ENCODE data around the gene NTMT1. TPM values are rescaled to one million over a fixed set of nuclear protein-coding genes. Genes with fewer than 3 reads are reported as not detected.
A peak's percentile ranks its signal among the peaks of the same experiment; 100 is the strongest.

Gene NTMT1
- total RNA-seq, 4 donors from 2014 or later: 23.9 to 30.6 (median 27.5) TPM

DNA sequence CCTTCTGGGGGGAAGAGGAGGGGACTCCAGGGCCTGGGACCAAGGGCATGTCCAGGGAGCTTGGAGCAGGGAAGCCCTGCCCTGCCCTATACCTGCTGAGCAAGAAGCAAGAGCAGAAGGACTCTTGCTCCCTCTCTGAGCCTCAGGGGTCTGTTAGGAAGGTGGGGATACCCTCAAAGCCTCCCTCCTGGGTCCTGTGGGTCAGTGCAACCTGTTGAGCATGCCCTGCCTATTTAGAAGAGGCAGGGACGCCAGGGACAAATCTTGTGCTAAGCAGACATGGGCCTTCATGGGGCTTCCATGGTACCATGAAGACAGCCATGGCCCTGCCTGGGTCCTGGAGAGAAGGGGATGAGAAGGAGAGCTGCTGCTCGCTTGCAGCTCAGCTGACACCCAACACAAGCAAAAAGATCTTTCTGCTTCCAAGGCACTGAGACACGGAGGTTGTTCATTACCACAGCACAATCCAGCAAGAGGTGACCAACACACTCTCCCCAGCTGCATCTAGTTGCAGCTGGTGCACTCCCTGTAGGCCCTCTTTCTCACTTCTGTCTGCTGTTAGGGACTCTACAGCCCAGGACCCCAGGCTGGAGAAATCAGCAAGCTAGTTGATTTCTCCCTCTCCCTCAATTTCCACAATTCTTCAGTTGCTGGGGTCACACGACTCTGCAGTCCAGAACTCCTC lies 44.3 kb upstream of the NTMT1 start:
- no peak for DNase-seq (ENCODE audit: low spot score in 2 of 2)
- Histone ChIP-seq H3K4me3 (no peak overlapping the region), H3K36me3 (no peaks in the 10 kb centered on the region), H3K27me3 (no peaks in the 10 kb centered on the region), H3K4me1 (peaks cover 0 to 8% (median 2%) of the 10 kb centered on the region in 4 donors), H3K9me3 (no peaks in the 10 kb centered on the region), H3K27ac (no peak overlapping the region)
- 70 to 74% methylated on average over 4 of the region's 4 CpGs for WGBS, 2 donors
- no peak for TF ChIP-seq POLR2A (IDR thresholded peaks at IDR 0.05)
- no peak for TF ChIP-seq EP300 (IDR thresholded peaks at IDR 0.05)
- TF ChIP-seq, protein P1, sequence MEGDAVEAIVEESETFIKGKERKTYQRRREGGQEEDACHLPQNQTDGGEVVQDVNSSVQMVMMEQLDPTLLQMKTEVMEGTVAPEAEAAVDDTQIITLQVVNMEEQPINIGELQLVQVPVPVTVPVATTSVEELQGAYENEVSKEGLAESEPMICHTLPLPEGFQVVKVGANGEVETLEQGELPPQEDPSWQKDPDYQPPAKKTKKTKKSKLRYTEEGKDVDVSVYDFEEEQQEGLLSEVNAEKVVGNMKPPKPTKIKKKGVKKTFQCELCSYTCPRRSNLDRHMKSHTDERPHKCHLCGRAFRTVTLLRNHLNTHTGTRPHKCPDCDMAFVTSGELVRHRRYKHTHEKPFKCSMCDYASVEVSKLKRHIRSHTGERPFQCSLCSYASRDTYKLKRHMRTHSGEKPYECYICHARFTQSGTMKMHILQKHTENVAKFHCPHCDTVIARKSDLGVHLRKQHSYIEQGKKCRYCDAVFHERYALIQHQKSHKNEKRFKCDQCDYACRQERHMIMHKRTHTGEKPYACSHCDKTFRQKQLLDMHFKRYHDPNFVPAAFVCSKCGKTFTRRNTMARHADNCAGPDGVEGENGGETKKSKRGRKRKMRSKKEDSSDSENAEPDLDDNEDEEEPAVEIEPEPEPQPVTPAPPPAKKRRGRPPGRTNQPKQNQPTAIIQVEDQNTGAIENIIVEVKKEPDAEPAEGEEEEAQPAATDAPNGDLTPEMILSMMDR (IDR thresholded peaks at IDR 0.05): no peak

GRCh38 chr9:129582855-129583254 lies 43.1 kb upstream of the NTMT1 start:
- H3K9me3 ChIP-seq: no peaks in the 10 kb centered on the region
- no peak for TF ChIP-seq POLR2A (IDR thresholded peaks at IDR 0.05)
- TF ChIP-seq EP300 (IDR thresholded peaks at IDR 0.05): no peak
- TF ChIP-seq, protein P1 (IDR thresholded peaks at IDR 0.05): no peak
- no peaks in the 10 kb centered on the region for H3K36me3 ChIP-seq
- H3K27me3 ChIP-seq: no peaks in the 10 kb centered on the region
- WGBS, 2 donors: 89 to 90% methylated on average over 3 of the region's 3 CpGs
- no peak overlapping the region for H3K4me3 ChIP-seq
- no peak for DNase-seq (ENCODE audit: low spot score in 2 of 2)
- peaks cover 0 to 19% (median 2%) of the 10 kb centered on the region in 4 donors for H3K4me1 ChIP-seq
- no peak overlapping the region for H3K27ac ChIP-seq

DNA sequence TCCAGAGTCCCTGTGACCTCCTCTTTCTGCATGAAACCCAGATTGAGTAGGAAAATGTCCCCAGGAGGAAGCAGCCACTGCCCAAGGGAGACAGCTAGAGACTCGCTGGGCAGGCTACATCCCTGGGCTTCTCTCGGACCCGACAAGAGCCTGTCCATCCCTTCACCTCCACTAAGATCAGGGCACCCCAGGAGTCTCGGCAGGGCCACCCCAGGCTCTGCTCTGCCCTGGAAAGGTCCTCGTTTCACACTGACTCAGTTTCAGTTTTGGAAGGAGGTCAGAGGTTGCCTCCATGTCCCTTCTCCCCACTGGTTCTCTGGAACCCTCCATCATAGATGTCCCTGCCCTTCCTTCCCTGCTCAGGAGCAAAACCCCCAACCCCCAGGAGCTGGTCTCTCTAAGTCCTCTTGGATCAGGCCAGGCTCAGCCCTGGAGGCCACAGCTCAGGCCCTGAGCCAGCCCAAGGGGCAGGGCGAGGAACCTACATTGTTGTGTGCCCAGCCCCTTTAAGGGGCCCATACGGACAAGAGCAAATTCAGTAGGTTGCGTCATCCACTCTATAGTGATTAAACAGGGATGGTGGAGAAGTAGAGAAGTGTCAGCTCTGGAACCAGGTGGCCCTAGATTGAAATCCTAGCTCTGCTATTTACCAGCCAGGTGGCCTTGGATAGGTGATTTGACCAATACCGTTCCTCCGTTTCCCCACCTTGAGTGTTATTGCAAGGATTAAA lies 42.5 kb upstream of the NTMT1 start:
- H3K27ac ChIP-seq: no peak overlapping the region
- no peak overlapping the region for H3K4me3 ChIP-seq
- peaks cover 0 to 19% (median 2%) of the 10 kb centered on the region in 4 donors for H3K4me1 ChIP-seq
- no peaks in the 10 kb centered on the region for H3K27me3 ChIP-seq
- no peaks in the 10 kb centered on the region for H3K36me3 ChIP-seq
- TF ChIP-seq, protein P1 (IDR thresholded peaks at IDR 0.05): no peak
- TF ChIP-seq POLR2A (IDR thresholded peaks at IDR 0.05) (no peak), EP300 (IDR thresholded peaks at IDR 0.05) (no peak)
- H3K9me3 ChIP-seq: no peaks in the 10 kb centered on the region
- 69 to 82% methylated on average over 10 of the region's 10 CpGs for WGBS, 2 donors
- DNase-seq (ENCODE audit: low spot score in 2 of 2): no peak

DNA sequence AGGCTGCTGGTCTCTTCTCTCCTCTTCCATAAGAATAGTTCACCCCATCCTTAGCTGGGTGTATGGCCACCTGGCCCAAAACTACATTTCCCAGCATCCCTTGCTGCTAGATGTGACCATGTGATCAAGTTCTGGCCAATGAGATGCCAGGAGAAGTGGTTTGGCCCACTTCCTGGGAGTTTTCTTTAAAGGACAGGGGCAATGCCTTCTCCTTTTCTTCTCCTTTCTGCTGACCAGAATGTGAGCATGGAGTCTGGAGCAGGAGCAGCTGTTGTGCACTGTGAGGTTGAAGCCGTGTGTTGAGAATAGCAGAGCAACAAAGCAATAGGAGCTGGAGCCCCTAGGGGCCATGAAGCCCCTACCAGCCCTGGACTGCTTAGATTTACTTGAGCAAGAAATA lies 41.8 kb upstream of the NTMT1 start:
- WGBS, 2 donors: 62 to 80% methylated on average over 1 of the region's 1 CpG
- Histone ChIP-seq H3K4me3 (no peak overlapping the region), H3K4me1 (peaks cover 0 to 19% (median 2%) of the 10 kb centered on the region in 4 donors), H3K36me3 (no peaks in the 10 kb centered on the region), H3K9me3 (no peaks in the 10 kb centered on the region), H3K27ac (peak overlapping the region in 1 of 4 donors; percentile 19), H3K27me3 (no peaks in the 10 kb centered on the region)
- no peak for TF ChIP-seq POLR2A (IDR thresholded peaks at IDR 0.05)
- TF ChIP-seq, protein P1 (IDR thresholded peaks at IDR 0.05): no peak
- peak in 1 of 2 donors; percentile 21 for TF ChIP-seq EP300 (IDR thresholded peaks at IDR 0.05)
- peak in 1 of 2 donors; percentile 83 for DNase-seq (ENCODE audit: low spot score in 2 of 2)

DNA sequence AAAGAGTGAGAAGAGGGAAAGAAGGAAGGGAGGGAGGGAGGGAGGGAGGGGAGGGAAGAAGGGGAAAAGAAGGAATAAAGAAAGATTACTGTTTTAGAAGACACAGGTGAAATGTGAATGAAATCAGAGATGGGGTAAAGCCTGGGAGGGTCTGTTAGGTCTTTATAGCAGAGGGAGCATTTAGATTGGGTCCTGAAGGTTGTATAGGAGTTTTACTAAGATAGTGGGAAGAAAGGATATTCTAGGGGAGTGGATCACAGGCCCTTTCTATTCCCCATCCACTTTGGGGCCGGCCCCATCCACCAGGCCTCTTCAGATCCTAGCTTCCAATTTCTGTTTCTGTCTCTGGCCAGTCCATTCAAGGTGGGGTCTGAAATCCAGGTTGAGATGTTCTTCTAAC lies 40.6 kb upstream of the NTMT1 start:
- no peak overlapping the region for H3K27ac ChIP-seq
- 94 to 96% methylated on average over 1 of the region's 1 CpG for WGBS, 2 donors
- no peaks in the 10 kb centered on the region for H3K9me3 ChIP-seq

More for the DNA sequence above, 40.6 kb upstream of the NTMT1 start:
- TF ChIP-seq POLR2A (IDR thresholded peaks at IDR 0.05): no peak
- TF ChIP-seq, protein P1 (IDR thresholded peaks at IDR 0.05): no peak
- TF ChIP-seq EP300 (IDR thresholded peaks at IDR 0.05): no peak
- no peak for DNase-seq (ENCODE audit: low spot score in 2 of 2)
- peaks cover 0 to 19% (median 2%) of the 10 kb centered on the region in 4 donors for H3K4me1 ChIP-seq
- H3K27me3 ChIP-seq: no peaks in the 10 kb centered on the region
- H3K36me3 ChIP-seq: no peaks in the 10 kb centered on the region
- no peak overlapping the region for H3K4me3 ChIP-seq
